Measurements from ENCODE around the gene TSPAN18. TPM values are rescaled to one million over a fixed set of nuclear protein-coding genes. Genes with fewer than 3 reads are reported as not detected.

Gene TSPAN18
- total RNA-seq, 3 donors from 2014 or later, result 1.0 to 2.0 (median 1.8) TPM

DNA sequence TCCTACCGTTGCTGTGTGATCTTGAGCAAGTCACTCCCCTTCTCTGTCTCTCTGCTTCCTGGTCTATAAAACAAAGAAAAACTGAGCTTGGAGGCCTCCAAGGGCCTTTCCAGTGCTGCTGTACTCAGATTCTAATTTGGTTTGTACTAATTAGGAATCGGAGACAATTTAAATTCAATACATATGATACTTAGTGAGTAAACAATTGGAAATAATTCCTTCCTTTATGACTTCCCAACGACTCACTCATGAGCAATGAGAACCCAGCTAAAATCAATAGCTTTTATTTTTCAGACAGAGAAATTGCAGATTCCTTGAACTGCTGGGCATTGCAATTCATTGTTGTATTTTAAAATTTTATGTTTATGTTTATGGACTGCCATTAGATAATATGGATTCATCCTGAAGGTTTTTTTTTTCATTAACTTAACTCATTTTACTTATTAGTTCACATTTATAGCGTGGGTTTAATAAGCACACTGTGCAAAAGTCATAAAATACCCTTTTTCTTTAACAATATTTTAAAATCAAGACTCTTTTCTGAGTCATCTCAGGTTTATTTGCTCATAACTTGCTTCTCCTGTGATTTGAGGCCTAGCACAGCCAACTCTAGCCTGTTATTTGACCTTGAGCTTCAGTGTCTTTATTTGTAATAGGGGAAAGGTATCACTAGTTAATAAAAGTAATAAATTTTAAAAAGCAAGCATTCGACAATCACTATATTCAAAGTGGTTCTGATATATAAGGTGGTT is 128.2 kb downstream of the TSPAN18 start:
- no peak overlapping the region for H3K27ac ChIP-seq
- H3K36me3 ChIP-seq, result no peaks in the 10 kb centered on the region
- H3K4me1 ChIP-seq, result no peaks in the 10 kb centered on the region
- H3K9me3 ChIP-seq, result no peaks in the 10 kb centered on the region
- TF ChIP-seq CTCF (IDR thresholded peaks at IDR 0.05) (no peak), POLR2A (IDR thresholded peaks at IDR 0.05) (no peak), POLR2AphosphoS5 (IDR thresholded peaks at IDR 0.05) (no peak)
- intact Hi-C loops (cut with DNase I; ENCODE audit: low total_unique reads), result no loop called here
- no peak for DNase-seq (ENCODE audit: low spot score in 2 of 2)
- H3K27me3 ChIP-seq, result no peaks in the 10 kb centered on the region
- H3K4me3 ChIP-seq, result no peak overlapping the region

GRCh38 chr11:44855493-44855849 is 128.7 kb downstream of the TSPAN18 start:
- no peaks in the 10 kb centered on the region for H3K27me3 ChIP-seq
- no peaks in the 10 kb centered on the region for H3K9me3 ChIP-seq
- H3K27ac ChIP-seq, result no peak overlapping the region
- H3K4me1 ChIP-seq, result no peaks in the 10 kb centered on the region
- DNase-seq (ENCODE audit: low spot score in 2 of 2), result no peak
- no peak overlapping the region for H3K4me3 ChIP-seq
- no peak for TF ChIP-seq CTCF (IDR thresholded peaks at IDR 0.05)
- no peak for TF ChIP-seq POLR2A (IDR thresholded peaks at IDR 0.05)
- no peak for TF ChIP-seq POLR2AphosphoS5 (IDR thresholded peaks at IDR 0.05)
- intact Hi-C loops (cut with DNase I; ENCODE audit: low total_unique reads), result no loop called here
- H3K36me3 ChIP-seq, result no peaks in the 10 kb centered on the region

DNA sequence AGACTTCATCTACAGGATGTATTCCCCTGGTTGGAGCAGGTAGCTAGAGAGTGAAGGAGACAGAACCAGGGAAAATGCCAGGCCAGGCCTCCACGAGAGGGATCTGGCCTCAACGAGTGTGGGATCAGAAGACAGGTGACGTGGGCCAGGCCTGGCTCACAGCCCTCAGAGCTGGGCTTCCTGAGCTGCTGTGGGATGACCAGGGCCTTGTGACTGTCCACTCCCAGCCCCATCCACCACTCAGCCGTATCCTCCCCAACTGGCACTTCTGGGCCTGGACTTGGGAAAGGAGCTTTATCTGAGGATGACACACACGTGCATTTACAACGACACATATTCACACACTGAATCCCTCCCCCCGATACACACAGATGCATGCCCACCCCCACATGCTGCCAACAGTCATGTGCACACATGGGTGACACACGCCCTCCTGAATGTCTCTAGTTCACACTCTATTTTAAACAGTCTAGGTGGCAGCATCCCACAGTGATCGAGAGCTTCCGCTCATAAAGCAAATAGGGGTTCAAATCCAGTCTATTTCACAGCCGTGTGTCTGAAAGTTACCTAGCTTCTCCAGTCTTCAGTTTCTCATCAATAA is 130.8 kb downstream of the TSPAN18 start:
- Histone ChIP-seq H3K27me3 (no peaks in the 10 kb centered on the region), H3K4me1 (peaks cover 0 to 6% of the 10 kb centered on the region in 2 donors), H3K4me3 (no peak overlapping the region), H3K36me3 (no peaks in the 10 kb centered on the region), H3K27ac (no peak overlapping the region), H3K9me3 (no peaks in the 10 kb centered on the region)
- TF ChIP-seq POLR2A (IDR thresholded peaks at IDR 0.05), result no peak
- DNase-seq (ENCODE audit: low spot score in 2 of 2), result no peak
- intact Hi-C loops (cut with DNase I; ENCODE audit: low total_unique reads), result no loop called here

- Histone ChIP-seq H3K36me3 (no peaks in the 10 kb centered on the region), H3K4me1 (peaks cover 0 to 6% of the 10 kb centered on the region in 2 donors), H3K27ac (no peak overlapping the region), H3K4me3 (no peak overlapping the region), H3K27me3 (no peaks in the 10 kb centered on the region), H3K9me3 (no peaks in the 10 kb centered on the region)
- no peak for DNase-seq (ENCODE audit: low spot score in 2 of 2)
- intact Hi-C loops (cut with DNase I; ENCODE audit: low total_unique reads), result no loop called here
- TF ChIP-seq POLR2A (IDR thresholded peaks at IDR 0.05) (no peak), POLR2AphosphoS5 (IDR thresholded peaks at IDR 0.05) (no peak), CTCF (IDR thresholded peaks at IDR 0.05) (no peak)
These were observed 132.2 kb downstream of the TSPAN18 start for GRCh38 chr11:44858796-44859527.

DNA sequence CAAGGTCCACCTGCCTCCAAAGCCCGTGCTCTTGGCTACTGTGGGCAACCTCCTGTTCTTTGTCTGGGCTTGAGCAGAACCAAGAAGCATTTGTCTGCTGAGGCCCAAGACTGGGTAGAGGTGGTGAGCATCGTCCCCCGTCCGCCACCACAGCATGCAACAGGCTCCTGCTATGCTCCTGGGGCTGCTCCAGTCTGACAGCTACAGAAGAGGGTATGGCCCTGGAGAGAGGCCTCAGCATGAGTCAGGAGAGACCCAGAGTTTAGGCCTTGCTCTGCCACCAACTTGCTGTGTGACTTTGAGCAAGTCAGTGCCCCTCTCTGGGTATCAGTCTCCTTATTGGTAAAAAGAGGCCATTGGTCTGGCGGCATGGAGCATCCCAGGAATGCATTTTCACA is 132.8 kb downstream of the TSPAN18 start:
- DNase-seq (ENCODE audit: low spot score in 2 of 2), result no peak
- H3K27ac ChIP-seq, result no peak overlapping the region
- peaks cover 0 to 6% of the 10 kb centered on the region in 2 donors for H3K4me1 ChIP-seq
- no peak for TF ChIP-seq POLR2A (IDR thresholded peaks at IDR 0.05)
- H3K36me3 ChIP-seq, result no peaks in the 10 kb centered on the region
- no peak overlapping the region for H3K4me3 ChIP-seq
- no peaks in the 10 kb centered on the region for H3K27me3 ChIP-seq
- intact Hi-C loops (cut with DNase I; ENCODE audit: low total_unique reads), result no loop called here
- H3K9me3 ChIP-seq, result no peaks in the 10 kb centered on the region

DNA sequence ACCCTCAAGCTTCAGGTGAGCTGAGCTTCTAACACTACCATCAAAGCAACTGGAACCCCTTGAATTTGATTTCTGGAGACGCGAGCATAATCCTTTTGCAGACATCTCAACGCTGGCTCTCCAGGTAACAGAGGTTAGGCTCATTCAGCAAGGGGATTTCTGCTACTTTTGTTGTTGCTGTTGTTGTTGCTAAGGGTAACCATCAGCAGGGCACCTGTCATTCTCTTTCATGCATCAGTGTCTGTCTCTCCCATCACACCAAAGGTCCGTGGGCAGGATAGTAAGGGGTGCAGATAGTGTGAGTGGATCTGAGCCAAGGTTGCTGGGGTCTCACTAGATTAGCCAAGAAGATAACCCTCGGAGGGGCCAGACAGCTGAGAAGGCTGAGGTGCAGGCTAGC is 133.6 kb downstream of the TSPAN18 start:
- TF ChIP-seq CTCF (IDR thresholded peaks at IDR 0.05), result no peak
- TF ChIP-seq POLR2A (IDR thresholded peaks at IDR 0.05), result no peak
- no peak for TF ChIP-seq POLR2AphosphoS5 (IDR thresholded peaks at IDR 0.05)
- DNase-seq (ENCODE audit: low spot score in 2 of 2), result no peak
- Histone ChIP-seq H3K27me3 (no peaks in the 10 kb centered on the region), H3K36me3 (no peaks in the 10 kb centered on the region), H3K4me1 (peaks cover 0 to 6% of the 10 kb centered on the region in 2 donors), H3K9me3 (no peaks in the 10 kb centered on the region), H3K27ac (no peak overlapping the region), H3K4me3 (no peak overlapping the region)
- intact Hi-C loops (cut with DNase I; ENCODE audit: low total_unique reads), result no loop called here

Measured in breast epithelium (tissue), 4 donors.